GM19023 (cell line): Measurements from ENCODE around the gene ENTPD3.
"Not testable (repeated sequence)": the region's sequence is repeated elsewhere in the genome, so short reads cannot be mapped to it uniquely, and the experiment has no call there.

Source experiments
- ATAC-seq: cut with Tn5 transposase; IDR thresholded peaks from one replicate; pipeline ENCODE4 v1.9.1; 2021; ENCODE audit warnings: mild to moderate bottlenecking, moderate library complexity; ENCODE audit not compliant: unreplicated experiment

Gene ENTPD3

DNA sequence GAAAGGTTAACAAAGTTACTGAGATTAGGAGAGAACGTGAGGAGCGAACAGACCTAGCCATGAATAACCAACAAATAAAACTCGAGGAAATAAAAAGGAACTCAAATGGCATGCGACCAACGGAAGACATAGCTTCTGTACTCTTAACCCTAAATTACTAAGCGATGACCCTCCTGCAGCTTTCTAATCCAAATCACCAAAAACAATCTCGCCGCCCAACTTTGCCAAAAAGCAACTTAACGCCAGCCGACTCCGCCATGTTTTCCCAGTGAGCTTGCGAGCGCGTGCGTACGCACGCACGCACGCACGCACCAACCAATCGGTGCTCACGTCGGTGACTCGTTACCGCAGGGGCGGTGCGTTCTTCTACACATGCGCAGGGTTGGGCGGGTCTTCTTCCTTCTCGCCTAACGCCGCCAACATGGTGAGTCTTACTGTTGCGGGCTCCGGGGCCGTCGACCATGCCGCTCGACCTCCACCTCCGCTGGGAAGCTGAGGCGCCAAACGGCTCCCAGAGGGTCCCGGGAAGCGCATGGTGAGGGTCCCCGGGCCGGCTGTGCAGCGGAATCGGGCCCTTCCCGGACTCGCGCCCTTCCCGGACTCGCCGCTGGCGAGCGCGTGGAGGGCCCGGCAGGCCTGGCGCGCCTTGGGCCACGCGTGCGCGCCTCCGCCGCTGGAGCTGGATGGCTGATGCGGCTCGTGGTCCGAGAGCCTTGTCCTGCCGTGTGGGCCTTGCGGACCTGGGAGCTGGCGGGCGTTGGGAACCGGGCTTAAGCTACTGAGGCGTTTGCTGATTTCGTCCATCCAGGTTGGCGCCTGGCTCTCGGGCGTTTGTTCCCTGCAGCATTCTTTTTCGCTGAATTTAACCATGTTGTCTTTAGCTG lies 70.2 kb downstream of the ENTPD3 start, which contains the start of gene RPL14:
RPL14 (plus strand) TSS at position 400 of the 884 bp plus-strand sequence; CDS start at position 533, 133 bp downstream.
- peak; percentile 67 for ATAC-seq

- no peak for ATAC-seq
Measured at GRCh38 chr3:40458473-40458872, 71.5 kb downstream of the ENTPD3 start.

DNA sequence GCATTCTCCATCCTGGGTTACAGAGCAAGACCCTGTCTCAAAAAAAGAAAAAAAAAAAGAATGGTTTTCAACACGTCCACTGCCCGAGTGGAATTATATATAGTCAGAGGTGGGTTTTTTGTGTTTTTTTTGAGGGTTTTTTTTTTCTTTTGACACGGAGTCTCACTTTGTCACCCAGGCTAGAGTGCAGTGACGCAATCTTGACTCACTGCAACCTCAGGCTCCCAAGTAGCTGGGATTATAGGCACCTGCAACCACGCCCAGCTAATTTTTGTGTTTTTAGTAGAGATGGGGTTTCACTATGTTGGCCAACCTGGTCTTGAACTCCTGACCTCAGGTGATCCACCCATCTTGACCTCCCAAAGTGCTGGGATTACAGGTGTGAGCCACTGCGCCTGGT lies 73.5 kb downstream of the ENTPD3 start:
- ATAC-seq, result not testable (repeated sequence)

- no peak for ATAC-seq
Measured at GRCh38 chr3:40461161-40461560, 74.2 kb downstream of the ENTPD3 start.

DNA sequence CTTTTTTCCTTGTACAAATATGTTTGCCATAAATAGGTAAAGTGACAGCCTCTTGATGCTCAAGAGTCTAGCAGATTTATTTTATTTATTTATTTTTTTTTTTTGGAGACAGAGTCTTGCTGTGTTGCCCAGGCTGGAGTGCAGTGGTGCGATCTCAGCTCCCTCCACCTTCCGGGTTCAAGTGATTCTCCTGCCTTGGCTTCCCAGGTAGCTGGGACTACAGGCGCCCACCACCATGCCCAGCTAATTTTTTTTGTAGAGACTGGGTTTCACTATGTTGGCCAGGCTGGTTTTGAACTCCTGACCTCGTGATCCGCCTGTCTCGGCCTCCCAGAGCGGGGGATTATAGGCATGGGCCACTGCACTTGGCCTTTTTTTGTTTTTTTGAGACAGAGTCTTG lies 75.9 kb downstream of the ENTPD3 start:
- not testable (repeated sequence) for ATAC-seq

- ATAC-seq, result no peak
Measured at GRCh38 chr3:40463579-40463978, 76.6 kb downstream of the ENTPD3 start.

DNA sequence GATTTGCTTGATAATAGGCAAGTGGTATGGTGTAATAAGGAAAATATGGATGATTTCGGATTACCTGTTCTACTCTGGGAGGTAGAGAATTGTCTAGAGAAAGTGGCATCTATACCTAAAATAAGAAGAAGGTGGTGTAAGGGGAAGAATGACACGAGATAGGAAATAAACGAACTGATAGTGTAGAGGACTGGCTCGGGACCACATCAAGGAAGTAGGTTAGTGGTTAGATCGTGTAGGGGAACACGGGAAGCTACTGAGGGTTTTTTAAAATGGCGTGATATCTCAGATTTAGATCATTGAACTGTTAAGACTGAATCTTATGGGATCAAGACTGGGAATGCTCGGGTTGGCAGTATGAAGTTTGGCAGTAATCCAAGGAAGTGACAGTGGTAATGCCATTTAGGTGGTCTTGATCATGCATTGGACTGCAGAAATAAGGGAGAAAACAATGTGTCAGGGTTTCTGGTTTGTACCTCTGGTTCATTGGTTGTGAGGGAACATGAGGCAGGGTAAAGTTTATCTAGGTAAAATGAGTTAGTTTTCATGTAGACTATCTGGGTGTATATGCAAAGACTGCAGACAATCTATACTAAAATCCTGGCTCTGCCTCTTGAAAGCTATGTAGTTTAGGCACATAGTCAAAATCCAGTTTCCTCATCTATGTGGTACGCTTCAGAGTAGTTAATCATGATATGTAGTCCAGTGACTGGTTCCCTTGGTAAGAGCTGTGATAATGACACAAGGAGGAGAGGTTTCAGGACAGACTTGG lies 77.5 kb downstream of the ENTPD3 start:
- no peak for ATAC-seq

- ATAC-seq, result no peak
Measured at GRCh38 chr3:40465111-40465407, 78.1 kb downstream of the ENTPD3 start.

DNA sequence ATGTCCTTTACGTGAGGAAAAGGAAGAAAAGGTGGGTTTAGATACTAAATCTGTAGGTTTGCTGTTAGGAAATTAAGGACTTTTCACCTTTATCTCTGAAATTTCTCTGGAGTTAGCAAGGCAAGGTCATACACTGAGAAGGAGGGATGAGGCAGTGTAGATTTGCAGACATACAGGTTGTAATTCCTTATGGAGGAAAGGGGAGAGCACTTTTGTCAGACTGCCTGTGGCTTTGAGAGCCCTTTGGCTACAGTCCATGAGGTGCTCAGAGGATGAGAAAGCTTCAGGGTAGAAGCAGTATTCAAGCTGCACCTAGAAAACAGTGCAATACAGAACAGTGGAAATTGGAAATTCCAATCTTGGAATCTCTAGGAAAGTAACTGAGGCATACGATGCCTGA lies 78.5 kb downstream of the ENTPD3 start:
- ATAC-seq, result no peak

DNA sequence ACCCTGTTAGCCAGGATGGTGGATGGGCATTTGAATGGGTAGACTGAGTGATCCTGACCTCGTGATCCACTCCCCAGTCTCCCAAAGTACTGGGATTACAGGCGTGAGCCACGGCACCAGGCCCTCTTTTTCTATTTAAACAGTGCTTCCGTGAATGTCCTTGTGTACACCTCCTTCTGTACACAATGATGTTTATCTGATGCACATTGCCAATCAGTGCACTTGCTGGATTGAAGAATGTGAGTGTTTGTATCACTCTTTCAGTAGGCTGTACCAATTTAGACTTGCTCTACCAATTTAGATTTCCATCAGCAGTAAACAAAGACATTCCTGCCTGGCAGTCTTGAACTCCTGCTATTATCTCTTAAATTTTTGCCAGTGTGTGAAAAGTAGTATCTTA lies 81.0 kb downstream of the ENTPD3 start:
- no peak for ATAC-seq

DNA sequence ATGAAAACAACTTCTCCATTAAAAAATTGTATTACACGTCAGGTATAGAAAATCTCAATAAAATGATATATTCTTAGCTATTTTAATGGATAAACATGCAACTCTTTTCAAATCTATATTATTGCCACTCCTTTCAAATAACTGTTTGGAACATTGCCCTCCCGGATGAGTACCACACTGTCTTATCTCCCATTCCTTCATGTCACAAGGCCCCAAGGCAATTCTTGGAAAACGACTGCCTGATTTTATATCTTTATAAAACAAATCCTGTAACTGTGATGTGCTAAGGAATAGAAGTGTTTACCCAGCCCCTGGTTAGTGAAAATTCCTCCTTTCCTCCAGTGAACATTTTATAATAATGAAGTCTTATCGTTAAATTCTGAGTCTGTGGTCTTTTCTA lies 83.7 kb downstream of the ENTPD3 start:
- ATAC-seq, result no peak

DNA sequence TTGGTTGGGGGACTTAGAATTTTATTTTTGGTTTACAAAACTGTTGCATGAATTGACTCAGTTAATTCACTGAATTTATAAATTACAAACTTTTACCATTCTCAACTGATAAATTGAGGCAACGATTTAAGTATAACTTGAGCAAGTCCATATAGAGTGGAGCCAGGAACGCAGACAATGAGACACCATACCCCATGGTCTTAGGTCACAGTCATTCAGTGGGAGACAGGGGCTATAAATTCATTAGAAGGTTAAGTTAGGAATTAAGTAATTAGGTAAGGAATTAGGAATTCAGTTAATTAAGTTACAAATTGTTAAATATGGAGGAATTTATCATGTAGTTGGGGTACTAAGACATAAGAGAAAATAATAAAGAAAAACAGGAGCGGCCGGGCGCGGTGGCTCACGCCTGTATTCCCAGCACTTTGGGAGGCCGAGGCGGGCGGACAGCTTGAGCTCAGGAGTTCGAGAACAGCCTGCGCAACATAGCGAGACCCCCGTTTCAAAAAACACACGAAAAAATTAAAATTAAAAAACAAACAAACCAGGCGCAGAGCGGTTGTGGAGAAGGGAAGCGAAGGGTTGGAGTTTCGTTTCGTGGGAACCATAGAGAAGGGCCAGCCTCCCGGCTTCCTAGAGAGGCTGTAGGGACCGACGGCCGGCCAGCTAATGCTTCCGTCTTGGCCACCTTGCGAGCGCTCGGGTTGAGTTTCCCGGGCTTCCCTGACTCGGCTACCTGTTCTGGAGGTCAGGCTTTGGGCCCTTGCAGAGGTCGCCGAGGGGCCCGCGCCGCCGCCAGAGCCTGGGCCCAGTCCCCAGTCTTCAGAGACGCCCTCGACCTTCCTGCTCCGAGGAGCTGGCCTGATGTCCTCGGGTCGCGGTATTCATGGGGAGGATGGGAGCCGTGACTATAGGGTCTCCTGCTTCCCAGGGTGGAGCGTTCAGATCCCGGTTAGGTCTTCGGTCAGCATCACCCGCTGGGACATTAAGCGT lies 89.8 kb downstream of the ENTPD3 start, which contains the start of gene ZNF619:
ZNF619 (plus strand) TSS at position 645 of the 993 bp plus-strand sequence. CDS start 858 bp downstream, outside the sequence.
- peak; percentile 77 for ATAC-seq

DNA sequence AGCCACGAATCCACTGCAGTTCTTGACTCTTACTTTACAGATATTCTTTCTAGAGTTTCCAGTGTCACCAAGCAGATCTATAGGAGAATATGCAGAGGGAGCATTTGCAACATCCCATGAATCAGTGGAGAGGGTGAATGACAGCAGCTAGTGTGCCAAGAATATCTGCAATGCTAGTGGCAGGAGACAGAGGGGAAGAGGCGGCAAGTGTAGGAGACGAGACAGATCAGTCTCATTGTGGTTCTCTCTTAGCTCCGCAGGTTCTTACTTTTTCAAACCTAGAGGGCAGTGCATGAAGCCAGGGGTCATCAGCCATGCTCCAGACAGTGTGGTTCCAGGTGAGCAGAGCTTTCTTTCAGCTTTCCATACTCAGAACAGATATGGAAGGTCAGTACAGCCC lies 90.7 kb downstream of the ENTPD3 start:
- no peak for ATAC-seq
